ENCODE results near the gene EFCAB11.
"Not testable (repeated sequence)": the region's sequence is repeated elsewhere in the genome, so short reads cannot be mapped to it uniquely, and the experiment has no call there.

The EFCAB11 gene

DNA sequence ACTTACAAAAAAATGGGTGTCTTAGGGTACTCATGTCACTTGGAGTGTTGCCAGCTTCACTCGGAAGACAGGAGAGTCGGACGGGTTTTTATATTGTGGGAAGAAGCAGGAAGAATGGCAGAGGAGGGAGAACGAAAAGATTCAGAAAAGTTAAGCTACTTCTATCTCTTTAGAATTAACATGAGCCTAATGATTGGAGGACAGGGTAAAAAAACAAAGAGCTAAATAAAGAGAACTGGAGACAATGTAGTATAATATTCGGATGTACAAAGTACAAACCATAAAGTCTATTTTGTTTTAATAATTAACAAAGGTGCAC, 43.9 kb downstream of the EFCAB11 start:
- no peak for DNase-seq

- no peak for DNase-seq
These were observed 44.9 kb downstream of the EFCAB11 start for GRCh38 chr14:89909586-89909985.

- no peak for DNase-seq
These were observed 45.6 kb downstream of the EFCAB11 start for GRCh38 chr14:89908712-89909450.

GRCh38 chr14:89907655-89908054, 46.9 kb downstream of the EFCAB11 start:
- DNase-seq, result no peak

DNA sequence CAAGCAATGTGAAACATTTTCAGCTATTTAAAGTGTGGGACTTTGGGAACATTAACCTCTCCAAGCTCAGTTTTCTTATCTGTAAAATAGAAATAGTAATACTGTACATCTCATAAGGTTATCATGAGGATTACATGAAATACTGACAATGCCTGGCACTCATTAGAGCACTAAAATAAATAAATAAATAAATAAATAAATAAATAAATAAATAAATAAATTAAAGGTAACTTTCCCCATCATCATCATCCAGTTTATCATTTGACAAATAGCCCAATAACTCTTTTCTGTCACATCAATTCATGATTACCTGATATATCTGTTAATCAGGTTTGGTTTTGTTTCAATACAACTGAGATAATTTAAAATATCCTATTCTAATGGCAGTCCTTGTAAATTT, 48.5 kb downstream of the EFCAB11 start:
- no peak for DNase-seq

DNA sequence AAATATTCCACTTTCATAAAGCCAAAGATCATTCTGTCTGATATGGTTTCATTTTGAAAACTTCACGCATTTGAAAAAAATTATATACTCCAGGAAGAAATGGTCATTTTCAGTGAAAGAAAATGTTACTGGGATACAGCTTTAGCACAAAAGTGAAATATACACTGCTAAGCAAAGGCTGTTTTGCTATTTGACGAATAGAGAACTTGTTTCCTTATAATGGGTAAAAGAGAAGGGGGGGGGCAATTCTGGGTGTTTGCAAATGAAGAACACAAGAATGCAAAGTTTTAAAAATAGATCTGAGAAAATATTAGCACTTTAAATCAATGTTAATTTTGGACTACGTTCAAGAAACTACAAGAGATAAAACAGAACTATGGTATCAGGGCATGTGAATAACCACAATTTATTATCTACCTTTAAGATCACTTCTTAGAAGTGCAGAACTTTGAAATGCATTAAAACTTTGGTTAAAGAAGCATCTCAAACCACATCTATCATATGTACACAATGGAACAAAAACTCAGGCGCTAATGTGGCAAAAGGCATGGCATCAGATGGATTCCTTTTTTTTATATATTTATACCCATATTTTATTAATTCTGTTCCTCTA, 51.1 kb downstream of the EFCAB11 start:
- no peak for DNase-seq

GRCh38 chr14:89902881-89903280, 51.6 kb downstream of the EFCAB11 start:
- no peak for DNase-seq

DNA sequence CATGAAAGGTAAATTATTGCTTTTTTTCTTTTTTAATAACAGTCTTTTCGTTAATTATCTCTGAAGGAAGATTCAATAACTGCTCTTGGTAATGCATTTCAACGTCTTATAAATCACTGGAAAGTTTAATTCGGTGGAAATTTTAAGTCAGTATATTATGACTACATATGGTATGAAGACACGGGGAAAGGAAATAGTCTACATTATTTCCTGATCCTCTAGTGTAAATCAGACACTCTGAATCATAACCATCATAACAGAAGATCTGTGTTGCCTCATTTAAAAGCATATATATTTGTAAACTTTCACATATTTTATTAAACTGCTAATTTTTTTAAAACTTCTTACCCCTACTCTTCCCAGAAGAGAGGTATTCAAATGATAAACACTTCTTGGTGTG, 53.7 kb downstream of the EFCAB11 start:
- DNase-seq, result no peak

DNA sequence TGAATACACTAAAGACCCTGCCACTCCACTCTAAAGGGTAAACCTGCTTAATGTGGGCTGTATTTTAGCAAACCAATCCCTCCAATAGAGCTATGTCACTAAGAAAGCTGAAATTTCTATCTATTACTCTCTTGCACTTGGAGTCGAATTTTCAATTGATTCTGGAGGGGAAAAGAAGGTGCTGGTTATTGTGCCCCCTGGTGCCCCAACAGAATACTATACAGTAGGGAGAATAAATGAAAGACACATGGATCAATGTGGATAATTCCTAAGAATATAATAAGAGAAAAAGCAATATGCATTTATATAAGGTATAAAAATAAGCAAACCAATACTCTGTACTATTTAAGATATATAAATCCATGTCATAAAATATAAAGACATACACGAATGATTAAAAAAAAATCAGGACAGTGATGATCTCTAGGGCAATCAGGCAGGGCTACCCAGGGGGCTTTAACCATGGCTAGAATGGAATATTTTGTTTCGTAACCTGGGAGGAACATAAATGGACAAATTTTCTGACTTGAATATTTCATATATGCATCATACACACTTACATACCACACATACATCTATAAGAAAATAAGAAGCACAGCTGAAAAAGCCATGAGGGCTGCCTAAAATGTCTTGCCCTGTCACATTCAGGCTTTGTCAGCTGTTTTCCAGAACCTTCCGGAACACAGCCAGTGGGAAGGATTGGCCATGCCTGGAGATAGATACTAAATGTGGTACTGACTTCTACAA, 54.4 kb downstream of the EFCAB11 start:
- no peak for DNase-seq

DNA sequence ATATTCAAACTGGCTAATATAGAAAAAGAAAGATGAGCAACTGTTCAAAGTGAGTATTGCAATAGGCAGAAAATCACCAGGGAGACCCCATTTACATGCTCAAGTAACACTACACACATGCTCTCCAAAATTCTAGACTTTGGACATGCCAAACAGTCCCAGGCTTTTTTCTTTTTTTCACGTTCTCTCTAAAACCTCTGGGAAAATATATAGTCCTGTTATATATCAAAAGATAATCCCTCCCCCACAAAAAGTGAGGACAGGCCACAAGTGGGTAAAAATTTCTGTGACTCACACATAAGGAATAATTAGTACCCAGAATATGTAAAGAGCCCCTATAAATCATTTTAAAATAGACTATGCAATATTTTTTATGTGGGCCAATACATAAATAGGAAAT, 55.2 kb downstream of the EFCAB11 start:
- no peak for DNase-seq

DNA sequence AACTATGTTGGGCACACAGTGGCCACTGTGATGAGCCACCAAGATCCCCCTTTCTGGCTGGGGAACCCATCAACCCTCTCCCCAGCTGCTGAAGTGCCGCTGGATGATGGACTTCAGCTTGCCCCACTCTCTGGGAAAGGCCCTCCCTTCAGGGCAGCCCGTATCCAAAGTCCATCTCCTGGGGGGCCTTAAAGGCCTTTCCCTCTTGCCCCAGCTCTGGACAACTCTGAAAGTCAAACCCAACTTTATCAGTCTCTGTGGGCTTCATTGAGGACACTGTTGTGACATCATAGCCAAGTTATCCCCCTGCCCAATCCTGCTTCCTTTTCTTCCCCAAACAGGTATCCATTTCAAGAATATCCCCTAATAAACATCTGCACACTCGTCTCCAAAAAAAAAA, 61.1 kb downstream of the EFCAB11 start:
- not testable (repeated sequence) for DNase-seq

- DNase-seq, result no peak
These were observed 61.6 kb downstream of the EFCAB11 start for GRCh38 chr14:89892953-89893352.

DNA sequence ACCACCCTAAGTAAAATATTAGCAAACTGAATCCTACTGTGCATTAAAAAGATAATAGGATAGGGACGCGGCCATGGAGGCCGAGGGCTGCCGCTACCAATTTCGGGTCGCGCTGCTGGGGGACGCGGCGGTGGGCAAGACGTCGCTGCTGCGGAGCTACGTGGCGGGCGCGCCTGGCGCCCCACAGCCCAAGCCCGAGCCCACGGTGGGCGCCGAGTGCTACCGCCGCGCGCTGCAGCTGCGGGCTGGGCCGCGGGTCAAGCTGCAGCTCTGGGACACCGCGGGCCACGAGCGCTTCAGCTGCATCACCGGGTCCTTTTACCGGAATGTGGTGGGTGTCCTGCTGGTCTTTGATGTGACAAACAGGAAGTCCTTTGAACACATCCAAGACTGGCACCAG, 62.8 kb downstream of the EFCAB11 start:
- DNase-seq, result not testable (repeated sequence)

DNA sequence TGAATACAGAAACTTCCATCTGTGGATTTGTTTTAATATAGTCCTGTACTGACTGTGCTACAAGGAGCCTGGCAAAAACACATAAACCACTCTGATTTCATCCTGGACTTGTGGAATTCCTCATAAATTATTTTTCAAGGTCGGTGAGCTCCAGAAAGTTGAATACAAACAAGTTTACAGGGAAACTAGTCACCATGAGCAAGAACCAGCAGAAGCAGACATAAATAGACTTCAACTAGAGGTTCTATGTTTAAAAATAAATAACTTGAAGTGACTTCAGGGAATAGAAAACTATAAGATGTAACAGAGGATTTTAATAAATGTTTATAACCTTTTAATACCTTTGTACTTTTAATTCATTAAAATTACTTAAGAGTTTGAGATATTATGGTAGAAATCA, 63.5 kb downstream of the EFCAB11 start:
- DNase-seq, result no peak

GRCh38 chr14:89890589-89890988, 63.9 kb downstream of the EFCAB11 start:
- DNase-seq, result no peak

- no peak for DNase-seq
These were observed 64.9 kb downstream of the EFCAB11 start for GRCh38 chr14:89889626-89890025.

- no peak for DNase-seq
These were observed 69.8 kb downstream of the EFCAB11 start for GRCh38 chr14:89884761-89885160.

GRCh38 chr14:89881839-89882238, 72.7 kb downstream of the EFCAB11 start:
- DNase-seq, result no peak

- DNase-seq, result not testable (repeated sequence)
These were observed 80.4 kb downstream of the EFCAB11 start for GRCh38 chr14:89874091-89874490.

- DNase-seq, result no peak
These were observed 84.2 kb downstream of the EFCAB11 start for GRCh38 chr14:89870316-89870715.

DNA sequence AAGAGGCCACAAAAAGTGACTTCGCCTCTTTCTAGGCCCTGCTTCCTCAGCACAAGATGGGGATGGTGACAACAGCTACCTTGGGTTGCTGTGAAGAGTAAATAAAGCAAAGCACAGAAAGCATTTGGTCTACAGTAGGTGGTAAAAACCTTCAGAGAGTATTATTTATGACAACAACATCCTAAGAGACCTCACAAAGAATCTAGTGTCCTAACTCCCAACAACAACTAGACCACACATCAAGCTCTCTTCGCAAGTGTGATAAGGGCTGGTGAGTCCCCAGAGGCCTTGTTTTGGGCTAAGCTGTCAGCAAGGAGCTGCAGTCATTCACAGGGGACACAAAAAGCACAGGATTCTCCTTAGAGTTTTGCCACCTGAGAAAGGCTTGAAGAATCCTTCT, 84.9 kb downstream of the EFCAB11 start:
- no peak for DNase-seq

DNA sequence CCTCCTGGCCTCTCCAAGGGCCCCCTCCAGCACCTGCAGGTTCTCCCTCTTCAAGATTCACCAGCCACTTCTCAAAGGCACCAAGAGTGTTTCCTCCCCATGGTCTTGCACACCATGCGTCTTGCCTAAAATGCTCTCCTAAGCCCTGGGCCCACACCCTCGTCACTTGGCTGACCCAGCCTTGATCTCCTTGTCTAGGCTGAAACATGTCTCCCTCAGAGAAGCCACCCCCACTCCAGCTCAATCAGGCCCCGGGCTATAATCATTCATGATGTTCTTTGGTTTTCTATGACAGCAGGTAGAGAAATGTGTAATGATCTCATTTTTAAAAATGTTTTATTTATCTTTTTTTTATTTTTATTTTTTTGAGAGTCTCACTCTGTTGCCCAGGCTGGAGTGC, 88.1 kb downstream of the EFCAB11 start:
- DNase-seq, result no peak

DNA sequence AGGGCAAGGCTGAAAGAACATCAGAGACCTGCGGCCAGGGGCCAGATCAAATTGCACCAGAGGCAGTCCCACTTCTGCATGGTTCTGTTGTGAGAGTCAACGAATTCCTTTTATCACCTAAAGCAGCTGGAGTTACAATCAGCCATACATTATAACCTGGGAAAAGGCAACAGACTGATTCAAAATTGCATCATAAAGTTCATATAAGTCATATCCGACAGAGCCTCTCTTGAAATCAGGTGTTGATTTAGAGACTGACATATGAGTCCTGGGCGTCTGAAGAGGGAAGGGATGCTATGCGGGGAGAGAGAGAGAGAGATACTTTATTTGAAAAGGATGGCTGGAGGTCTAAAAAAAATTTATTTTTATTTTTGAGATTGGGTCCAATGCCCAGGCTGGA, 89.4 kb downstream of the EFCAB11 start:
- DNase-seq, result no peak

- no peak for DNase-seq
These were observed 91.7 kb downstream of the EFCAB11 start for GRCh38 chr14:89862856-89863255.
